NCI-H524 (cell line): ENCODE data around the gene NPHP1.
"Not testable (repeated sequence)": the region's sequence is repeated elsewhere in the genome, so short reads cannot be mapped to it uniquely, and the experiment has no call there.

Source experiments
- DNase-seq, 2 experiments: peaks; one replicate each; lab custom pipeline; 2025; lab: John Stamatoyannopoulos, UW

The NPHP1 gene

DNA sequence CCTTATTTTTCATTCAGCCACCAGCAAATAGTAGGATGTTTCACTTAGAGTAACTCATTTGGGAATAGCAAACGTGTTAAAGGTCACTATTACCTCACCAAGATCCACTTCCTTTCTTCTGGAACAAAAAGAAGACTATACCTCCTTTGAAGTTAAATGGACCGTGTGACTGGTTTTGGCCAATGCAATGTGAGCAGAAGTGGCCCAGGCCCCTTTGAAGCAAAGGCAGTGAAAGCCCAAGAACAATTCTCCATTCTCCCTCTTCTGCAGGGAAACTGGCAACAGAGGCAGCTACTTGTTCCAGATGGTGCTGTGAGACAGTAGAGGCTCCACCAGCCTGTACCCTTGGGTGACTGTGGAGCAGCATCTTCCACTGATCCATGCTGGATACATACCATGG, 77.9 kb downstream of the NPHP1 start:
- no peak for DNase-seq

DNA sequence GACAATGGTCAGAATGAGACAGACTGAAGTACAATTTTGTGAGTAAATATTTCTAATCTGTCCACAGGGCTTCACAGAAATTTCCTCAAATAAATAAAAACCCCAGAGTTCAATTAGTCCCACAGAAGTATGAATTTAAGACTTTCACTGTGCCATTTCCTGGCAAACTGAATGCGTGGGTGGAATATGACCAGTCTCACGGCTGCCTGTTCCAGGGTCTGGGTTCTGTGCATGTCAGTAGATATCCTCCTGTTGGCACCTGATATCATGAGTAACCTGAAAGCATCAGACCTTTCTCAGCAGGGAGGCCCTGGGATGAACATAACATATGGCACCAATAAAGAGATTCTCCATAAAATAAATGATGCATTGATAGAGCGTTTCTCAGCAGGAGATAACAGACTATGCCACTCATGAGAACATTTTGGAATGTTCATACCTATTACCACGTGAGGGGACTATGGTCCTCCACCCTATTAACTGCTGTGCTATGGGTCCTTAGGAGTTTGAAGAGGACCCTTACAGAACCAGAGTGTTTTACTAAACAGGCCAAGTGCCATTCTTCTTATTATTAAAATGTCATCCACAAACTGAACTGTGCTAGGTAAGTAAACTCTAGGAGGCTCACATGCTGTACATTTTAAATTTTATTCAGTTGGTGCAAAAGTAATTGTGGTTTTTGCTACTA, 78.6 kb downstream of the NPHP1 start:
- DNase-seq = peak in 1 of 2 experiments; percentile 5

DNA sequence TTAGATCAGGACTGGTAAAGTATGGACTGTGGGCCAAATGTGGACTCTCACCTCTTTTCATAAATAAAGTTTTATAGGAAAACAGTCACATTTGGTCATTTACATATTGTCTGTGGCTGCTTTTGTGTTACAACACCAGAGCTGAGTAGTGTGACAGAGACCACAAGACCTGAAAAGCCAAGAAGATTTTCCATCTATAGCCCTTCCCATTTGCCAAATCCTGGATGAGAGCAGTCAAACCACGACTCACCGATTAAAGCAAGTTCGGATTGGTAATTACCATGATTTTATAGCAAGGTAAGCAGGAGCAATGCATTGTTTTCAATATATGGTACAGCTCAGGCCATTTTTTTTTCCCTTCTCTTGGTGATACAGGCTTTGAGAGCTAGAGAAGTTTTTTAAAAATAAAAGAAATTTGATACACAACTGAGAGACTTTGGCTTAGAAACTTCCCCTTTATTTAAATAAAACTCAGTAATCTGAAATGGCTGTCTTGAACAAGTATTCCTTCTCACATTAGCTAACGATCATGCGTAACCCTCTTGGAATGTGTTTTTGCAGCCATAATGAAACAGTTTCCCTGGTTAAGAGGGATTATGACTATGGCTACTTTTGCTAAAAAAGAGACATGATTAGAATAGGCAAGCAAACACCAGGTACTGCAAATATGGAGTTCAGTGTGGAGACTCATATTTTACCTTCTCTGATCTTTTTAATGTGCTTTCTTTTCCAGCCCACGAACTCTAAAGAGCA, 79.7 kb downstream of the NPHP1 start:
- no peak for DNase-seq

DNA sequence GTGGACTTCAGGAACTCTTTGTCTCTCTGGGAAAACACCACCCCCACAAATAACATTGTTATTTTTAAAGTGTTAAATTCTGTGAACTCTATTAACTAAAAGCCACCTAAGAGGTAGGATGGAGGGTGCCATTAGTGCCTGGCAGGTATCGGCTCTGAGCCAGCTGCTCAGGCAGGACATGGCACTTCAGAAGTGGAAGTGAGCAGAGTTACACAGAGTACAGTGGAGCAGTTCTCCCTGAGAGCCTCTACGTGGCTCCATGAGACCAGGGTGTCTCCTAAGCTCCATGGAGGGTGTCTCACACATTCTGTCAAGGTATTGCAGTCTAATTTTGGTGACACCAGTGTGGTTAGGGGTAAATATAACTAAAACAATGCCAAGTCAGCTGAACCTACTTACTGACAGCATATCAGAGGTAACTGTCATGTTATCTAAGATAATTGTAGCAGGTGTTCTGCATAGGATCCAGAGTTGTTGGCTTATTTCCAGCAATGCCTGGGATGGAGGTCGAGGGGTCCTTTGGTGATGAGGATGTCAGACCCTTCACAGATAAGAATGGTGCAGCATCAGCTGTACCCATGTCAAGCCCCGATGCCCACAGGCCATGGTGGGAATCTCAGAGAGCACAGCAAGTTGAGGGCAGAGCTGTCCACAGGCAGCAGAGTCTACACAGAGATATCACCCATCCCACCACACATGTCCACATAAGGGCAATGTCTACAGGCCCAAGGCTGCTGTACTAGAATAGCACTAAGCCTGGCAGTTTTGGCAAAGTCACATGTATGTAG, 80.6 kb downstream of the NPHP1 start:
- DNase-seq = no peak

DNA sequence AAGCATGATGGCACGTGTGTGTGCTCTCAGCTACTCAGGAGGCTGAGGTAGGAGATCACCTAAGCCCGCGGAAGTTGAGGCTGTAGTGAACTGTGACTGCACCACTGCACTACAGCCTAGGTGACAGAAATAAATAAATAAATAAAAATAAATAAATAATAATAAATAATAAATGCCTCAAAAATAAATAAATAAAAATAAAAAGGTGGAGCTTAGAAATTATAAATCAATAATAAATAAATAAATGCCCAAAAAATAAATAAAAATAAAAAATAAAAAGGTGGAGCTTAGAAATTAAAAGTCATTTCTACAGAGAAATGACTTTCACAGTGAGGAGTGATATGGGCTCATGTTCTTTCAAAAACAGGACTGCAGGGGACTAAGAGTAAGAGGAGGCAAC, 83.2 kb downstream of the NPHP1 start:
- no peak for DNase-seq

DNA sequence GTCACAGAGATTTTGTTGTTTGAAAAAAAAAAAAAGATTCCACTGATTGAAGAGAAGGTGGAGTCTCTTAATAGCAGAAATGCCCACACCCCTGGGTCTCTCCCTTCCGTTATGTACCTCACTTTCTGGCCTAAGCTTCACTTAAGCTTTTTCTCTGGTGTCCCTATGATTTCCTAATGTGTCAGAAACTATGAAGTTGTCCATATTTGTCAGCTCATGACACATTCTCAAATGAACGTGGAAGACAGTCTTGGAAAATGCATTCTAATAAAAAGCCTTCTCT, 83.8 kb downstream of the NPHP1 start:
- DNase-seq = no peak

DNA sequence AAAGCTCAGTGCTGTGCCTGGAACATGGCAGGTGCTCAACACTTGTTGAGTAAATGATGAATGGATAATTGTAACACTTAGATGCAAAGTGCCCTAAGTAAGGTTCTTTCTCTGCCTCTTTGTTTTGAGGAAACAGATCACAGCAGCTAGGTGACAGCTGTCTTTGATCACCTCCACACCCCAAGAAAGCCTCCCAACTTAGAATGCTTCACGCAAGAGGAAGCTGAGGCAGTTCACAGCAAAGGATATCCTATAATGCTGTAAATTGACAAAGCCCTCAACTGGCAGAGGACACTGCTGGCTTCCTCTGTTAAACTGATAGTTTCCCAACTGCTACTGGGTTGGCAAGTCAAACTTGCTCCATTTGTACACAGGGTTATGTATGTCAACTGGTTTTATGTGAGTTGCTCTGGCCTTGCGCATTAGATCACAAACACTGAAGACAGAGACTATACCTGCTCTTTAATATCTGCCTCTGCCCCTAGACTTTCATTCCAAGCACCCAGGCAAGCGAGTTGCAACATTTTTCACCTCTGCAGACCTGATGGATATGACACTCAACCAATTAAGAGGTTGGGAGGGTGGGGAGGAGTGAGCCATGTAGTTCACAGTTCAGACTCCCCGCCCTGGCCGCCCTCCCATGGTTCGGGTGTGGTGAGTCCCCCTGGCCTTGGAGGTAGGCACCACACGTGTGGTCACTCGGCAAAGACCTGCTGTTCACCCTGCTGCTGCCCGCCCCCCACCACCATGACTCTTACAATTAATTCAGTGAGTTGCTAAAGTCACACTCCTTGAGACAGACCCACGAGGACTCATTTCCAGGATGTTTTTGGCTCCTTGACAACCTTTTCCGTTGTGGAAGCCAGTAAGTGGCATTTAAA, 84.4 kb downstream of the NPHP1 start:
- no peak for DNase-seq

DNA sequence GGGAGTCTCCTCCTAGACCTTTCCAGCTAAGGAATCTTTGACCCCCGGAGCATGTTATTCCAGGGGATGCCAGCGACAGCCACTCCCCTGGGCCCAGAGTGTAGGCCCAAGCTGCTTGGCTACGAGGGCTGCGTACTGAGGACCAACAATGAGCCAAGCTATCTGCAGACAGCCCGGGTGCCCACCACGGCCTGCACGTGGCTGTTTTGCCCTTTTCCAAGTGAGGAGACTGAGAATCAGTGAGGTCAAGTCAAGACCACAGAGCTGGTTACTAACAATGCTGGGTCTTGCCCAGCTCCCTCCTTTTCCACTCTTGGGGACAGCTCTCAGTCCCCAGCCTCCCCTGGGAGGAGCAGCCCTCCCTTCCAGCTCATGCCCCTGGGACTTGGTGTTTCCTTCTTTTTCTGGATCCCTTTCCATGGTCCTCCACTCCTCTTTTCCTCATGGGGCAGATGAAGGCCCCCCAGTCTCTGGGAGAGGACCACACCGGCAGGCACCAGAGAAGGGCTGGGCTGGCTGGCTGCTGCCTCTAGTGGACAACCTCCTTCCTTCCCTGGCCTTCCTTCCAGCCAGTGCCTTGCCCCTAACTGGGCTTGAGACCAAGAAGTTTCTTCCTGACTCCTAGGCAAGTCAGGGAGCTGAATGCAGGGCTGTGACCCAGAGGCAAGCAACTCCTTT, 88.6 kb downstream of the NPHP1 start:
- DNase-seq = peak in 1 of 2 experiments; percentile 15

DNA sequence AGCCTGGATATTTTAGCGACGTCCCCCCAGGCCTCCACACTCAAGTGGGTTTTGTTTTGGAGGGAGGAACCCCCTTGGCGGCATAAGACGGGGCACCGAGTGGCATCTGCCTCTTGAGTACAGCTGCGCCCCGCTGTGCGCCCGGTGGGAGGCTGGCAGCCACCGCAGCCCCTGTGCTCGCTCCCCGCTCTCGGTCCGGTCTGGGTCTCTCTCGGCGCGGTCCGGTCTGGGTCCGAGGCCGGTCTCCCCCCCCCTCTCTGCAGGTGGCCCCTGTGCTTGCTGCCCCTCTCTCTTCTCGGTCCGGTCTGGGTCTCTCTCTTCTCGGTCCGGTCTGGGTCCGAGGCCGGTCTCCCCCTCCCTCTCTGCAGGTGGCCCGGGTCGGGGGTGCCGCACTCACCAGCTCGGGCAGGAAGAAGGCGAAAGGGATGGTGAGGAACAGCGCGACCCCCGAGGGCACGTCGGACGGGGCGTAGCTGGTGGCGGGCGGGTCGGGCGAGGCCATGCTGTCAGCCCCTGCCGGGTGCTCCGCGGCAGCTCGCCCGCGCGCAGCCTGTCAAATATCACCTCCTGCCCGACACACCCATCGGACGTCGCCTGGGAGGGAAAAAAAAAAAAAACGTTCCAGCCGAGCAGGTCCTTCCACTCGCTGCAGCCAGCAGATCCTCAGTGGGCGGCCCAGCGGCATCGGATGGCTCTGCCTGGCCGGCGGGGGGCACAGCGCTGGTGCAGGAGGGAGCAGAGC, 89.4 kb downstream of the NPHP1 start, which contains the start of gene MALL:
MALL (minus strand) TSS at position 532 of the 742 bp plus-strand sequence; CDS start at position 502, 30 bp downstream.
- DNase-seq = peak in 1 of 2 experiments; percentile 38

DNA sequence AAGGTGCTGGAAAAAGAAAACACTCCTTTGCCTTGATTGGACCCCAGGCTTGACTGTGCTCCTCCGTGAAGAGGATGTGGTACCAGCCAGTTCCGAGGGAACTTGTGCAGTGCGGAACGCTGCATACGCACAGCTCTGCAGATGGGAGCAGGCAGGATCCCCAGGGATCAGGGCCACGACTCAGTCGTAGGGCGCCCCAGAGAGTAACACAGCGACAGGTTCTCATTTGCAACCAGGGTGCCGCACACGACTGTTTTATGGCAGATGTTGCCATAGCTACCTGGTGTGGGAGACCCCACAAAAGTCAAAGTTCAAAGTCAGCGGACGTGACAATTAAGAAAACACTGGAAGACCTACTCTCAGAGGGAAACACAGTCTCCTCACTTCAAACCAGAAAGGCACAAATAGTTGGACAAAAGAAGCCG, 90.0 kb downstream of the NPHP1 start:
- DNase-seq = peak in 1 of 2 experiments; percentile 38

DNA sequence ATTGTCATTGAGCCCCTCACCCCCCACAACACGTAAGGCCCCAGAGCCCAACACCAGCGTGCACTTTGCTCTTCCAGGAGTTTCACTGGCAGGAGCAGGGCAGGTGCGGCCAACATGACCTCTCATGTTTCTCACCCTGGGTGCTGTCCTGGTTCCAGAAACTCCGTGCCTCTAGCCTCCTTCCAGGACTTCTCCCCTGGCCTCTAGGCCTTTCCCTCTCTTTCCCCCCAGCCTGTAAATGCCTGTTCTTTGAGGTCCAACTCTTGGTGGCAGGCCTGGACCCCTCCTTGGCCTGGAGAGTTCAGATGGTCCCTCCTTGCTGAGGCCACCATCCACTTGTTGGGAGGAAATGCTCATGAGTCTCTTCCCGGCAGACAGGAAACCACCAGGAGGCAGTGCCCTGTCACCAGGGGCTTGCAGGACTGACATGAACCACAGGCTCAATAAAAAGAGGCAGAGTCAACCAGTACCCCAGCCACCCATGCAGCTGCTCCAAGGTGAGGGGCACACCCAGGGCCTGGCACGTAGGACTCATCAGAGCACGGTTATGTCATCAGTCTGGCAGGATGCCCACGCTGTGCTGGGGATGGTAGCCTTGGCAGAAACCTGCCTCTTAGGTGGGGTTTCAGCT, 90.7 kb downstream of the NPHP1 start:
- DNase-seq = no peak

DNA sequence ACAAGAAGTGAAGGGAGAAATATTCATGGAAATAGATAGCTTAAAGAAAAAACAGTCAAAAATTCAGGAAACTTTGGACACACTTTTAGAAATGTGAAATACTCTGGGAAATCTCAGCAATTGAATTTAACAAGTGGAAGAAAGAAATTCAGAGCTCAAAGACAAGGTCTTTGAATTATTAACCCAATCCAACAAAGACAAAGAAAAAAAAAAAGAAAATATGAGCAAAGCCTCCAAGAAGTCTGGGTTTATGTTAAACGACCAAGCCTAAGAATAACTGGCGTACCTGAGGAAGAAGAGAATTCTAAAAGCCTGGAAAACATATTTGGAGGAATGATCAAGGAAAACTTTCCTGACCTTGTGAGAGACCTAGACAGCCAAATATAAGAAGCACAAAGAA, 96.5 kb downstream of the NPHP1 start:
- not testable (repeated sequence) for DNase-seq

DNA sequence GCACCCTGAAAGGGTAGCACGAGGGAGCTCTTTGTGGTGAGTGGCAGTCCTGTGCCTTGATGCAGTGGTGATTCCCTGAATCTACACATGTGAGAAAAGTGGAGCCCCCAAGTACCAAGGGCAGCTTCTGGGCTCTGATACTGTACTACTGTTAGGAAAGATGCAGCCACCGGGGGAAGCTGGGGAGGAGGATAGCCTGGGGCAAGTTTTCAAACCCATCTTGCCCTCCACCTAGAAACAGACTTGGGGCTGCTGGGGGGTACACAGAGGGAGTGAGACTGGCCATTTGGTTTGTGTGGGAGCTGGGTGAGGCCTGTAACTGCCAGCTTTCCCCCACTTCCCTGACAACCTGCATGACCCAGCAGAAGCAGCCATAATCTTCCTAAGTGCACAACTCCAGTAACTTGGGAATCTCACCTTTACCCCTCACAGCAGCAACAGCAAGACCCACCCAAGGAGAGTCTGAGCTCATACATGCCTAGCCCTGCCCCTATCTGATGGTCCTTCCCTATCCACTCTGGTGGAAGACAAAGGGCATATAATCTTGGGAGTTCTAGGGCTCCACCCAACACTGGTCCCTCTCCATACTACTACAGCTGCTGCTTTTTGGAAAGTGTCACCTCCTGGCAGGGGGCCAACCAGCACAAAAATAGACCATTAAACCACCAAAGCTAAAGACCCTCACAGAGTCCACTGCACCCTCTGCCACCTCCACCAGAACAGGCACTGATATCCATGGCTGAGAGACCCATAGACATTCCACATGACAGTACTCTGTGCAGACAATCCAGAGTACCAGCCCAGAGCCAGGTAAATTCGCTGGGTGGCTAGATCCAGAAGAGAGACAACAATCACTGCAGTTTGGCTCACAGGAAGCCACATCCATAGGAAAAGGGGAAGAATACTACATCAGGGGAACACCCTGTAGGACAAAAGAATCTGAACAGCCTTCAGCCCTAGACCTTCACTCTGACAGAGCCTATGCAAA, 97.4 kb downstream of the NPHP1 start:
- DNase-seq = no peak

DNA sequence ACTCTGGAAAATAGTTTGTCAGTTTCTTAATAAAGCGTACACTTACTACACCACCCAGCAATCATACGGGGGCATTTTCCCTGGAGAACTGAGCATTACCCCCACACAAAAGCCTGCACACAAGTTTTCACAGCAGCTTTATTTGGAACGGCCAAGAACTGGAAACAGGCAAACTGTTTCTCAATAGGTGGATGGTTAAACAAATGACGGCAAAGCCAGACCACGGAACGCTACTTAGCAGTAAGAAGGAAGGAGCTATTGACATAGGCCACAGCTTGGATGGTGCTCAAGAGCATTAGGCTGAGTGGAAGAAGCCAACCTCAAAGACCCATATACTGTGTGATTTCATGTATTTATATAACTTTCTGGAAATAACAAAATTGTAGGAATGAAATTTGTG, 98.2 kb downstream of the NPHP1 start:
- DNase-seq = no peak

DNA sequence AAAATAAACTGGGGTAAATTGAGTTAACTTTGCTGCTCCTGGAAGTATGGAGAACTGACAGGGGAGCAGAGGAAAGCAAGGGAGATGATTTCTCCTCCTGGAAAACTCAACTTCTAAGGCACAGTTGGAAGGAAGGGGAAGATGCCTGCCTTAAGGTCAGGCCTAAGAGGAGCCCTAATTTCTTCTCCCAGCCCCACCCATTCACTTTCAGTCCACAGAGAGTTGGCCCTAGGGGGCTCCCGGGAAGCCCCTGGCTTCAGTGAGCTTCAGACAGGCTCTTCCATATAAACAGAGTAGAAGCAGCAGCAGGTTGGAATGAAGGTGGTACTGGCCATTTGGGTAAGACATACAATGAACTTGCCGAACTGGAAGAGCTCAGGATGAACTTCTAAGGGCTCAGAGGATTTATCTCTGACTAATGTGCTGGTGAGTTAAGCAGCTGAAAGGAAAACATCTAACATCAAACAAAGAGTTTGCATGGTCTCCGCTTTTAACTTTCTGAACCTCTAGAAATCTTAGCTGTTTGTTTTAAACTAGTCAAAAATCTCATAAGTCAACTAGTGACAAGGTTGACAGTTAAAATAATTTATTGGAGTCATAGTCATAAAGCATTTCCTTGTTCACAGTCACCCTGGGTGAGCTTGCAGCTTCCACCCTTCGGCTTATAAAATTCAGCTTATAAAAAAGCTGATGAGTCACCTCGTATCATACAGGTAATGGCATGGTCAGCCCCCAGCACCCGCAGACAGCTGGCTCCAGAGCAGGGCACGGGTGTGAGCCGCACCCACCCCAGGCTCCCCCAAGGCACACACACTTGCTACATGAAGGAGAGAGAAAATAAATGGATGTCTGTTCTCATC, 99.0 kb downstream of the NPHP1 start:
- no peak for DNase-seq

DNA sequence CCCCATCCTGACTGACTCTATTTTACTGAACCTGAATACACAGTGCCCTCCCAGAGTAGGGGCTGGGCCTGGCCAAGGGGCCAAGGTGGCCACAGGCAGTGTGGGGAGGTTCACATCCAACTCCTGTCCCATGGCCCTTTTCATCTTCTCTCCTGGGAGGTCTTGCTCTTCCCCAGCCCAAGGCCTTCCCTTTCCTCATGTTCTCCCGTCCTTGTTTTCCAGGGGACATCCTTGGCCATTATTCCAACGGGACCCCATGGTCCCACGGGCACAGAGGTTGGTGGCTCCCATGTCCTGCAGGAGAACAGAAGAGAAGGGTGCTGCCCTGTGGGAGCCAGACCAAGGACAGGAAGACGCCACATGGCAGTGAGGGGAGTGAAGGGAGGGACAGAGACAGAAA, 99.6 kb downstream of the NPHP1 start:
- DNase-seq = no peak

DNA sequence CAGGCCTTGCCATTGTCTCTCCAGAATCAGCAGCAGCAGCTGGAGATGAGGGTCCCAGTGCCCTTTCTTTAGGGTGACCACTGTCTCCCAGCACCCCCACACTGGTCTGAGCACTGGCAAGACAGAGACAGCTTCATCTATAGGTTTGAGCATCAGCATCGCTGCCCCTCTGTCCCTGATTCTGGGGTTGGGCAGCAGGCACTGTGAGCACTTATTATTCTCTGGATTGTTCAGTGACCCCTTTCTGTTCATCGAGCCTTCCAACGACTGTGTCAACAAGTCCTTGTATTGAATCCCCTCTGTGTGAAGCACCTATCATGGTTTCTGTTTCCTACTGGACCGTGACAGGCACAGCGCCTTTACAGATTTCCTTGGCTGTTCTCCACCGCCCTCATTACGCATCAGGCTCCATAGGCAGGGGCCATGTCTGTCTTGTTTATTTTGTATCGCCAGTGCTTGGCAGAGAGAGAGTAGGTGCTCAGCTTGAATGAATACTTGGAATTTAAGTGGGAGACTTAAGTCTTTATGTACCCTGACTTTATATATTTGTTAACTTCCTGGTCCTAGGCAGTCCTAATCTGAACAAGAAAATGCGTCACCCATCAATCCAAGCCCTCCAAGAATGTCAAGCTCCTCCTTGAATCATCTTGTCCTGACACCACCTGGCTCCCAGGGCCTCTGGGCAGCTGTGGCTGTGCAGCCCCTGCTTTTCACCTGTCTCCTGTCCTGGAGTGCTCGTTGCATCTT, 100.6 kb downstream of the NPHP1 start:
- DNase-seq = no peak
